ENCODE results near the gene MED4.

Gene MED4

GRCh38 chr13:48038761-48039160 lies 56.1 kb downstream of the MED4 start:
- H3K4me3 ChIP-seq (ENCODE audit: low read length): no peak overlapping the region
- no peak for DNase-seq (ENCODE audit: low read depth)
- TF ChIP-seq CTCF (conservative IDR thresholded peaks at IDR 0.05; ENCODE audit: low read length): no peak

- TF ChIP-seq CTCF (conservative IDR thresholded peaks at IDR 0.05; ENCODE audit: low read length): peak; percentile 96
- peak within 1 kb of the TSS; percentile 96 for H3K4me3 ChIP-seq (ENCODE audit: low read length)
- peak; percentile 96 for DNase-seq (ENCODE audit: low read depth)
Measured at GRCh38 chr13:48037346-48038173, 57.3 kb downstream of the MED4 start, which contains the start of gene NUDT15. Gene NUDT15 (plus strand): TSS chr13:48037726. CDS start chr13:48037747, 21 bp downstream.

GRCh38 chr13:48029859-48030258 lies 65.0 kb downstream of the MED4 start:
- TF ChIP-seq CTCF (conservative IDR thresholded peaks at IDR 0.05; ENCODE audit: low read length): no peak

GRCh38 chr13:48028066-48028465 lies 66.8 kb downstream of the MED4 start:
- H3K4me3 ChIP-seq (ENCODE audit: low read length): no peak overlapping the region
- TF ChIP-seq CTCF (conservative IDR thresholded peaks at IDR 0.05; ENCODE audit: low read length): no peak
- no peak for DNase-seq (ENCODE audit: low read depth)

More at GRCh38 chr13:48029859-48030258, 65.0 kb downstream of the MED4 start:
- no peak overlapping the region for H3K4me3 ChIP-seq (ENCODE audit: low read length)
- DNase-seq (ENCODE audit: low read depth): no peak

Measured in AG10803 (cell line).